IMR-90 (cell line): ENCODE data around the gene CFAP61.

Source experiments
- BHLHE40 ChIP-seq: fragments of 150-350 bp; IDR thresholded peaks from 2 replicates; pipeline ENCODE4 v1.6.1; 2016; ENCODE audit warnings: mild to moderate bottlenecking, low read depth, low read length
- CEBPB ChIP-seq: IDR thresholded peaks from 2 replicates; pipeline ENCODE4 v1.6.1; 2012; ENCODE audit warnings: low read depth, low read length, improper control_type of control experiment
- CHD1 ChIP-seq: IDR thresholded peaks from 2 replicates; pipeline ENCODE4 v1.6.1; 2012; ENCODE audit warnings: low read depth, low read length, improper control_type of control experiment
- FOS ChIP-seq: fragments of 150-350 bp; IDR thresholded peaks from 2 replicates; pipeline ENCODE4 v1.6.1; 2016; ENCODE audit warnings: low read depth, low read length
- MAFK ChIP-seq: IDR thresholded peaks from 2 replicates; pipeline ENCODE4 v1.6.1; 2012; ENCODE audit warnings: low read depth, low read length, improper control_type of control experiment
- MXI1 ChIP-seq: IDR thresholded peaks from 2 replicates; pipeline ENCODE4 v1.6.1; 2012; ENCODE audit warnings: low read depth, mild to moderate bottlenecking, low read length, moderate library complexity, borderline replicate concordance
- NFE2L2 ChIP-seq: fragments of 150-350 bp; IDR thresholded peaks from 2 replicates; pipeline ENCODE4 v1.6.1; 2016; ENCODE audit warnings: low read depth, mild to moderate bottlenecking, low read length
- POLR2A ChIP-seq: IDR thresholded peaks from 2 replicates; pipeline ENCODE4 v1.6.1; 2012; ENCODE audit warnings: mild to moderate bottlenecking, low read depth, low read length
- RAD21 ChIP-seq: IDR thresholded peaks from 2 replicates; pipeline ENCODE4 v1.6.1; 2012; ENCODE audit warnings: low read length, improper control_type of control experiment
- RFX5 ChIP-seq: IDR thresholded peaks from 2 replicates; pipeline ENCODE4 v1.8.0; 2012; ENCODE audit warnings: low read depth, mild to moderate bottlenecking, low read length, moderate library complexity
- SMC3 ChIP-seq: fragments of 150-350 bp; IDR thresholded peaks from 2 replicates; pipeline ENCODE4 v1.6.1; 2016; ENCODE audit warnings: low read depth, mild to moderate bottlenecking, antibody characterized with exemption, low read length, moderate library complexity
- TF ChIP-seq, protein P1 (sequence below): conservative IDR thresholded peaks from 2 replicates; pipeline ENCODE4 v1.5.1; 2012; ENCODE audit warnings: mild to moderate bottlenecking, low read depth, low read length, improper control_type of control experiment
- TF ChIP-seq, protein P2 (sequence below): fragments of 150-350 bp; IDR thresholded peaks from 2 replicates; pipeline ENCODE4 v1.6.1; 2017; ENCODE audit warnings: mild to moderate bottlenecking, antibody characterized with exemption, low read length, low read depth
- TF ChIP-seq, protein P3 (sequence below): fragments of 150-350 bp; IDR thresholded peaks from 2 replicates; pipeline ENCODE4 v1.6.1; 2016; ENCODE audit warnings: low read depth, mild to moderate bottlenecking, low read length, moderate library complexity, borderline replicate concordance

DNA sequence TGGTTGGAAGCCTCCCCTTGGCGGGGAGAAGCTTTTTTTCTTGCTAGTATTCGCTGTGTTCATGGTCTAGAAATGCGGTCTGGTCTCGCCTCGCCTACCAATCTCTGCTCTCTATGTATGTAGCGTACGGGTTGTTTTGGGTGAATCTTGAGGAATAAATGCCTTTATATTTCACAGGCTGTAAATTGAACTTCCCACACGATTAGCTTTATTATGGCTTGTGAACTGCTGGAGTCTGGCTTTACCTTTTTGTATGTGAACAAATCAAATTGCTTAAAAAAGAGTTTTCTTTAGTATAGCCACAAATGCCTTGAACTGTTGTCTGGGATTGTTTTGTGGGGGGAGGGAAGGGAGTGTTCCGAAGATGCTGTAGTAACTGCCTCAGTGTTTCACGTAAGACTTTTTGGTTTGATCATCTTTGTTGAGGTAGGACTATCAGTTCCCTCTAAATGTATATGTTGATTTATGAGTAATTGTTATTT, 317.8 kb downstream of the CFAP61 start:
- TF ChIP-seq POLR2A: no peak
- TF ChIP-seq MXI1: no peak
- TF ChIP-seq, protein P1, sequence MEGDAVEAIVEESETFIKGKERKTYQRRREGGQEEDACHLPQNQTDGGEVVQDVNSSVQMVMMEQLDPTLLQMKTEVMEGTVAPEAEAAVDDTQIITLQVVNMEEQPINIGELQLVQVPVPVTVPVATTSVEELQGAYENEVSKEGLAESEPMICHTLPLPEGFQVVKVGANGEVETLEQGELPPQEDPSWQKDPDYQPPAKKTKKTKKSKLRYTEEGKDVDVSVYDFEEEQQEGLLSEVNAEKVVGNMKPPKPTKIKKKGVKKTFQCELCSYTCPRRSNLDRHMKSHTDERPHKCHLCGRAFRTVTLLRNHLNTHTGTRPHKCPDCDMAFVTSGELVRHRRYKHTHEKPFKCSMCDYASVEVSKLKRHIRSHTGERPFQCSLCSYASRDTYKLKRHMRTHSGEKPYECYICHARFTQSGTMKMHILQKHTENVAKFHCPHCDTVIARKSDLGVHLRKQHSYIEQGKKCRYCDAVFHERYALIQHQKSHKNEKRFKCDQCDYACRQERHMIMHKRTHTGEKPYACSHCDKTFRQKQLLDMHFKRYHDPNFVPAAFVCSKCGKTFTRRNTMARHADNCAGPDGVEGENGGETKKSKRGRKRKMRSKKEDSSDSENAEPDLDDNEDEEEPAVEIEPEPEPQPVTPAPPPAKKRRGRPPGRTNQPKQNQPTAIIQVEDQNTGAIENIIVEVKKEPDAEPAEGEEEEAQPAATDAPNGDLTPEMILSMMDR: no peak
- TF ChIP-seq CEBPB: no peak
- no peak for TF ChIP-seq FOS
- no peak for TF ChIP-seq RFX5
- no peak for TF ChIP-seq CHD1
- no peak for TF ChIP-seq SMC3
- TF ChIP-seq BHLHE40: no peak
- TF ChIP-seq, protein P2, sequence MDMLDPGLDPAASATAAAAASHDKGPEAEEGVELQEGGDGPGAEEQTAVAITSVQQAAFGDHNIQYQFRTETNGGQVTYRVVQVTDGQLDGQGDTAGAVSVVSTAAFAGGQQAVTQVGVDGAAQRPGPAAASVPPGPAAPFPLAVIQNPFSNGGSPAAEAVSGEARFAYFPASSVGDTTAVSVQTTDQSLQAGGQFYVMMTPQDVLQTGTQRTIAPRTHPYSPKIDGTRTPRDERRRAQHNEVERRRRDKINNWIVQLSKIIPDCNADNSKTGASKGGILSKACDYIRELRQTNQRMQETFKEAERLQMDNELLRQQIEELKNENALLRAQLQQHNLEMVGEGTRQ: no peak
- TF ChIP-seq MAFK: no peak
- TF ChIP-seq, protein P3, sequence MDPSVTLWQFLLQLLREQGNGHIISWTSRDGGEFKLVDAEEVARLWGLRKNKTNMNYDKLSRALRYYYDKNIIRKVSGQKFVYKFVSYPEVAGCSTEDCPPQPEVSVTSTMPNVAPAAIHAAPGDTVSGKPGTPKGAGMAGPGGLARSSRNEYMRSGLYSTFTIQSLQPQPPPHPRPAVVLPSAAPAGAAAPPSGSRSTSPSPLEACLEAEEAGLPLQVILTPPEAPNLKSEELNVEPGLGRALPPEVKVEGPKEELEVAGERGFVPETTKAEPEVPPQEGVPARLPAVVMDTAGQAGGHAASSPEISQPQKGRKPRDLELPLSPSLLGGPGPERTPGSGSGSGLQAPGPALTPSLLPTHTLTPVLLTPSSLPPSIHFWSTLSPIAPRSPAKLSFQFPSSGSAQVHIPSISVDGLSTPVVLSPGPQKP: no peak
- no peak for TF ChIP-seq RAD21
- no peak for TF ChIP-seq NFE2L2
